HAP-1 (cell line): ENCODE data around the gene MYH13.

ENCODE experiments used
- DNase-seq, 2 experiments: peaks; one replicate each; pipeline ENCODE4 v3.0.0-alpha.2; 2016 to 2020; ENCODE audit warnings: low spot score in 2 of 2
- H3K27me3 ChIP-seq: fragments of 250-450 bp; sonication (Bioruptor Pico); 2 replicates; pipeline ENCODE4 v1.5.1; 2020; ENCODE audit warnings: low read depth, mild to moderate bottlenecking, moderate library complexity
- H3K36me3 ChIP-seq: fragments of 250-450 bp; sonication (Bioruptor Pico); replicated peaks from 2 replicates; pipeline ENCODE4 v1.5.1; 2020; ENCODE audit warnings: mild to moderate bottlenecking
- H3K4me1 ChIP-seq: fragments of 250-450 bp; sonication (Bioruptor Pico); 2 replicates; pipeline ENCODE4 v1.5.1; 2020; ENCODE audit warnings: mild to moderate bottlenecking
- H3K4me3 ChIP-seq: fragments of 250-450 bp; sonication (Bioruptor Pico); 2 replicates; pipeline ENCODE4 v1.5.1; 2020; ENCODE audit warnings: mild to moderate bottlenecking, moderate library complexity
- H3K9me3 ChIP-seq: fragments of 250-450 bp; sonication (Bioruptor Pico); 2 replicates; pipeline ENCODE4 v1.5.1; 2020; ENCODE audit warnings: mild to moderate bottlenecking, moderate library complexity
- in situ Hi-C: fragments of 300-500 bp; cut with MboI; formaldehyde crosslinking; loops from 3 replicates; pipeline ENCODE4 v1.14.3; 2020; ENCODE audit warnings: low sequenced_read_pairs, inconsistent platforms, mixed read lengths

Gene MYH13

DNA sequence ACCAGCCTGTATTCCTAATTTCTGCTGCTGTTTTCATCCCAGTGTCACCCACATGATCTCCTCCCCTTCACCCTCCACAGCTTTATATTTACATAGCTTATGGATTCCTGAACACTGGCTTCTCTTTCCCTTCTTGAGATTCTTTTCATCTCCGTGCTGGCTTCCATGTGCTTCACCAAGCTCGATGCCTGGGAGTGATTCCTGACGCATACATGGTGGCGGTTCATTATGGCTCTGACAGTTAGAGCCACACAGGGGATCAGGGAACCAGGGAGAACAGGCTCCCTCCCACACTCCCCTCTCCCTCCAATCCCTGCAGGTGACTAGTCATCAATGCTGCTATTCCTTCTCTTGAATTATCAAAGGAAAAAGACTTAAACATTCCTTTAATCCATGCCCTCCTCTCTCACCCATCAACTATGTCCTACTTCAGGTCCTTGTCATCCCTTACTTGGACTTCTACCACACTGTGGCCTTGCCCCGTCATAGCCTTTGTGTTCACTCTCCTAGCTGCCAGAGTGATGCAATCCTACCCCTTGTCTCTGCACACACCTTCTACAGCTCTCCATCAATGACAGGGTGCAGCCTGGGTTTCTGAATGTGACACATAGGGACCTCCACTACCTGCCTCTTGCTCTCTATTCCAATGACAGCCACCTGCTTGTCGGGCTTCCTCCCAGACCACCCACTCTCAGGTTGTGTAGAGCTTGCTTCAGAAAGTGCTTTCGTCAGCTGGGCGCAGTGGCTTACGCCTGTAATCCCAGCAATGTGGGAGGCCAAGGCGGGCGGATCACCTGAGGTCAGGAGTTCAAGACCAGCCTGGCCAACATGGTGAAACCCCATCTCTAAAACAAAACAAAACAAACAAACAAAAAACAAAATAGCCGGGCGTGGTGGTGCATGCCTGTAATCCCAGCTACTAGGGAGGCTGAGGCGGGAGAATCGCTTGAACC lies 43.6 kb downstream of the MYH13 start:
- no peaks in the 10 kb centered on the region for H3K9me3 ChIP-seq
- no peaks in the 10 kb centered on the region for H3K36me3 ChIP-seq
- no peaks in the 10 kb centered on the region for H3K27me3 ChIP-seq
- no peaks in the 10 kb centered on the region for H3K4me1 ChIP-seq
- no peak for DNase-seq
- in situ Hi-C loops: loop anchor here (10.0 kb wide), 1 partner anchor 286 kb away; no protein-coding TSS in a partner anchor
- H3K4me3 ChIP-seq: no peak overlapping the region

GRCh38 chr17:10328206-10328605 lies 44.6 kb downstream of the MYH13 start:
- DNase-seq: no peak
- Histone ChIP-seq H3K4me1 (no peaks in the 10 kb centered on the region), H3K27me3 (no peaks in the 10 kb centered on the region), H3K36me3 (no peaks in the 10 kb centered on the region), H3K4me3 (no peak overlapping the region), H3K9me3 (no peaks in the 10 kb centered on the region)
- in situ Hi-C loops: loop anchor here (10.0 kb wide), 1 partner anchor 287 kb away; no protein-coding TSS in a partner anchor

DNA sequence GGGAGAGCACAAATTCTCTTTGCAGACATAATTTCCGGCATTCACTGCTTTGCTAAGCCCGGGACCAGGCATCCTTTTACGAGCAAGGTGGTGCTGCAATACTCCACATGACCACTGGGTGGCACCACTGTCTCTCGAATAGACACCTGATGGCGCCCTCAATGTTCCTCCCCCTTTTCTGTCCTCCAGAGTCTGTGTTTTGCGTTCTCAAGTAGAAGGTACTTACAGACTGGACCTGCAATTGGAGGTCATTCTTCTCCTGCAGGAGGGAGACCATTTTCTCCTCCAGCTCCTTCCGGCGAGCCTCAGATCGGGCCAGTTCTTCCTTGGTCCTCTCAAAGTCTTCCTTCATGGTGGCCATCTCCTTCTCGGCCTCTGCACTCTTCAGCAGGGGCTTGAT lies 45.2 kb downstream of the MYH13 start:
- DNase-seq: peak; percentile 19 to 82
- Histone ChIP-seq H3K4me3 (no peak overlapping the region), H3K27me3 (no peaks in the 10 kb centered on the region), H3K4me1 (no peaks in the 10 kb centered on the region), H3K36me3 (no peaks in the 10 kb centered on the region), H3K9me3 (no peaks in the 10 kb centered on the region)
- in situ Hi-C loops: loop anchor here (10.0 kb wide), 1 partner anchor 287 kb away; no protein-coding TSS in a partner anchor

DNA sequence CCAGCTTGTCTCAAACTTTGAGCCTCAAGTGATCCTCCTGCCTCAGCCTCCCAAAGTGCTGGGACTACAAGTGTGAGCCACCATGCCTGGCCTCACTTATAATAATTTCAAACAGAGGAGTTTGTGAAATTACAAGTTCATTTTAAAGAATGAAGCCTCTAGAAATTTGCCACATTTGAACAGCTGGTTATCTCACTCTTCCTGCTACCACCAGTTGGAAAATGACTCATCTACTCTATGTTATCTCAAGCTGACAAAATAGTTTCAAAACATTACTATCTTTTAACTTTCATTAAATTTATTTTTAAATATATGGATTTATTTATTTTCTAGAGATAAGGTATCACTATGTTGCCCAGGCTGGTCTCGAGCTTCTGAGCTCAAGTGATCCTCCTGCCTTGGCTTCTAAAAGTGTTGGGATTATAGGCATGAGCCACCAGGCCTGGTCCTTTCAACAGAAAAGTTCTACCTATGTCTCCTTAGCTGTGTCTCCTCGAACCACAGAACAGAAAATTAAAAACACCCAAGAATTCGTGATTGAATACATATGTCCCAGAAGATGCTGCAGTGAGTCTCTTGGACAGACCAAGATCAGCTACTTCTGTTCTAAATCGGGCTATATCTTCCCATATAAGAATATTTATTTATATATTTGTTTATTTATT lies 47.6 kb downstream of the MYH13 start:
- no peaks in the 10 kb centered on the region for H3K36me3 ChIP-seq
- H3K27me3 ChIP-seq: no peaks in the 10 kb centered on the region
- H3K9me3 ChIP-seq: no peaks in the 10 kb centered on the region
- DNase-seq: no peak
- in situ Hi-C loops: loop anchor here (10.0 kb wide), 1 partner anchor 290 kb away; no protein-coding TSS in a partner anchor
- H3K4me3 ChIP-seq: no peak overlapping the region
- H3K4me1 ChIP-seq: no peaks in the 10 kb centered on the region

DNA sequence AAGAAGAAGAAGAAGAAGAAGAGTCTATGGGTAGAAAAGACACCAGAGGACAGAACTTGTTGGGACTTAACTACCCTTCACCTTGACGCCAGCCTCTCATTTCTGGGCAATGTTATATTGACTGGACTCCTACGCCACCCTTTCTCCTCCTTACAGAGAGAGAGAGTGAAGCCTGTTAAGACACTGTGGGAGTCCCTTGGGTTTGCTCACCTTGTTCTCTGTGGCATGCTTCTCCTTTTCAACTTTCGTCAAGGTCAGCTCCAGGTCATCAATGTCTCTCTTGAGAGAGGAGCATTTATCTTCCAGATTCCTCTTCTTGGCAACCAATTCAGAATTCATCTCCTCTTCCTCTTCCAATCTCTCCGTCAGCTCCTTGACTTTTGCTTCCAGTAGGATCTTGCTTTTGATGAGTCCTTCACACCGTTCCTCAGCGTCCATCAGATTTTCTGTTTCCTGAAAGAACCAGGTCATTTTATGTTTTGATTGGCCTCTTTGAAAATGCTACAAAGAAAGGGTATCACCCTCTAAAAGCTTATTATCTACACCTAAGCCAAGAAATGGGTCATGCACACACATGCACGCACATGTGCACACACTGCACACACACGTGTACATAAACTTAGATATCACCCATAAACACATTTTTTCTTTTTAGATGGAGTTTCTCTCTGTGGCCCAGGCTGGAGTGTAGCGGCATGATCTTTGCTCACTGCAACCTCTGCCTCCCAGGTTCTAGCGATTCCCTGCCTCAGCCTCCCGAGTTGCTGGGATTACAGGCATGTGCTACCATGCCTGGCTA lies 48.8 kb downstream of the MYH13 start:
- no peaks in the 10 kb centered on the region for H3K27me3 ChIP-seq
- in situ Hi-C loops: loop anchor here (10.0 kb wide), 1 partner anchor 291 kb away; no protein-coding TSS in a partner anchor
- H3K4me3 ChIP-seq: no peak overlapping the region
- no peaks in the 10 kb centered on the region for H3K36me3 ChIP-seq
- no peaks in the 10 kb centered on the region for H3K4me1 ChIP-seq
- H3K9me3 ChIP-seq: no peaks in the 10 kb centered on the region
- DNase-seq: no peak

- in situ Hi-C loops: no loop called here
- Histone ChIP-seq H3K9me3 (no peaks in the 10 kb centered on the region), H3K4me1 (no peaks in the 10 kb centered on the region), H3K27me3 (no peaks in the 10 kb centered on the region), H3K36me3 (no peaks in the 10 kb centered on the region), H3K4me3 (no peak overlapping the region)
- DNase-seq: no peak
These were observed 54.3 kb downstream of the MYH13 start for GRCh38 chr17:10318535-10318934.

DNA sequence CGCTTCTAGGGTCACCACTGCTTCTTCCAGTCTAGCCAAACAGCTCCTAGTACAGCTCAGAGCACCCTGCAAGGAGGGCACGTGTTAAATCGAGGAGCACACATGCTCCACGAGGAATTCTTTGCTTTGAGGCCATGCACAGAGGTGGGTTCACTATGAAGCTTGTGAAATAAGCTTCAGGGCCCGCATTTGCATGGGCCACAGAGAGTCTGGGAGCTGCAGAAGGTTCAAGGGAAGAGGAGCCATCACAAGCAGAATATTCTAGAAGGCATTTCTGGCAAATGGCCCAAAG lies 55.3 kb downstream of the MYH13 start:
- H3K4me1 ChIP-seq: no peaks in the 10 kb centered on the region
- no peak for DNase-seq
- H3K9me3 ChIP-seq: no peaks in the 10 kb centered on the region
- no peaks in the 10 kb centered on the region for H3K36me3 ChIP-seq
- H3K27me3 ChIP-seq: no peaks in the 10 kb centered on the region
- in situ Hi-C loops: no loop called here
- H3K4me3 ChIP-seq: no peak overlapping the region

DNA sequence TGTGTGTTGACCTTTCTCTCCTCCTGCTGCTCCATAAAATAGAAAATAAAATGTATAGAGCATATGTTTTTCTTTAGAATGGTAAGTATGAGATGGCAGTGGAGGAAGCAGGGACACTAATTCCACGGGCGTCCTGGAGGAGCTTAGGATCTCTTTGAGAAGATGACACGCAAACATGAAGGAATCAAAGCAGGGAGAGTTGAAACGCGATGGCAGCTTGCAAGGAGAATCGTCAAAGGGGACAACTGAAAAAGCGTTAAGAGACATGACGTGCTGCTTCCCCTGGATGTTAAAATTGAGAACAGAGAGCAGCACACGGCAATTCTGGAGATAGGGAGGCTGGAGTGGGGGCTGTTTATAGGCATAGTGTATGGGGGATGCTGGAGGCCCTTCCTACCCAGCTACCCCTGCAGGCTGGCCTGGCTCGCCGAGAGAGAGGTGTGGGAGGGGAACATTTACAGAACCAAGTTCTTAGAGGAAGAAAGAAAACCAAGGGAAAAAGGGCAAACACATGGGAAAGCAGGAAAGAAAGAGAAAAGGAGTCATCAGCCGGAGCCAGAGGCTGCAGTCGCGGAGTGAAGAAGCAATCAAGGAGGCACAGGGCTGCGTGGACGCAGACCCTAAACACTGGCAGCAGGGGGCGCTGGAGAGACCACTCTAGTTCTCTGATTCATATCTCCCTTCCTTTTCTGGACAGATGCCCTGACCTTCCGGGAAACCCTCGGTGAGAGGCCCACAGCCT lies 55.8 kb downstream of the MYH13 start:
- DNase-seq: peak in 1 of 2 experiments; percentile 34
- in situ Hi-C loops: no loop called here
- Histone ChIP-seq H3K4me3 (no peak overlapping the region), H3K36me3 (no peaks in the 10 kb centered on the region), H3K9me3 (no peaks in the 10 kb centered on the region), H3K4me1 (no peaks in the 10 kb centered on the region), H3K27me3 (no peaks in the 10 kb centered on the region)

DNA sequence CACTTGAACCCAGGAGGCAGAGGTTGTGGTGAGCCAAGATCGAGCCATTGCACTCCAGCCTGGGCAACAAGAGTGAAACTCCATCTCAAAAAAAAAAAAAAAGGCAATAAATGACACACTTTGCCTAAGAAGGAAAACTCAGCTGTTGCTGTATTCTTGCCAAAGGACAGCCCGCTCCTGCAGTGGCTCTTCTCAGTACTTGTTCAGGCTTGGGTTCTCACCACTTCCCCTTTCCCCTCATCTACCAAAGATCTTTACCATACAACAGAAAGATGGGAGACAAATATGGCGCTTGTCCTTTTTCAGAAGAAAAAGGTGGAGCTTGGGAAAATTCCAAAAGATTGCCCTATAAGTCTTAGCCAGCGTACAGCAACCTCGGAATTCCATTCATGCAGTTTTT lies 58.5 kb downstream of the MYH13 start:
- Histone ChIP-seq H3K9me3 (no peaks in the 10 kb centered on the region), H3K4me3 (no peak overlapping the region), H3K36me3 (no peaks in the 10 kb centered on the region), H3K27me3 (no peaks in the 10 kb centered on the region), H3K4me1 (no peaks in the 10 kb centered on the region)
- in situ Hi-C loops: no loop called here
- DNase-seq: no peak

- in situ Hi-C loops: no loop called here
- H3K4me1 ChIP-seq: no peaks in the 10 kb centered on the region
- H3K36me3 ChIP-seq: no peaks in the 10 kb centered on the region
- H3K9me3 ChIP-seq: no peaks in the 10 kb centered on the region
- DNase-seq: no peak
- no peaks in the 10 kb centered on the region for H3K27me3 ChIP-seq
- no peak overlapping the region for H3K4me3 ChIP-seq
These were observed 59.7 kb downstream of the MYH13 start for GRCh38 chr17:10313037-10313672.

DNA sequence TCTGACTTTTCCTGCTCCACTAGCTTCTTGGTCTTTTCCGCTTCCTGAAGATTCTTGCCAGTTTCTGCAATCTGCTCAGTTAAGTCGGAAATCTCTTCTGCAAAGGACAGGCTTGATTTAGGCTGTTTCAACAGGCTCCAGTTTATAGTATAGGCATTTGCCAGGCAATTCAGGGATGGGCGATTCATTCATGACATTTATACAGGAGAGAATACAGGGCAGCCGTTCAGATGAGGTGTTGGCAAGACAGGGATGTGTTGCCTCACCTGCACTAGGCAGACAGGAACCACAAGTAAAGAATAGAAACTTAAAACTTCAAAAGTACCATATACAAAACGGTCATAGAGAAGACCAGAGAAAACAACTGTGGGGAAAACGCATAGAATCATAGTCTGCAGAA lies 61.7 kb downstream of the MYH13 start:
- in situ Hi-C loops: no loop called here
- Histone ChIP-seq H3K36me3 (no peaks in the 10 kb centered on the region), H3K4me3 (no peak overlapping the region), H3K4me1 (no peaks in the 10 kb centered on the region), H3K27me3 (no peaks in the 10 kb centered on the region), H3K9me3 (no peaks in the 10 kb centered on the region)
- DNase-seq: no peak

DNA sequence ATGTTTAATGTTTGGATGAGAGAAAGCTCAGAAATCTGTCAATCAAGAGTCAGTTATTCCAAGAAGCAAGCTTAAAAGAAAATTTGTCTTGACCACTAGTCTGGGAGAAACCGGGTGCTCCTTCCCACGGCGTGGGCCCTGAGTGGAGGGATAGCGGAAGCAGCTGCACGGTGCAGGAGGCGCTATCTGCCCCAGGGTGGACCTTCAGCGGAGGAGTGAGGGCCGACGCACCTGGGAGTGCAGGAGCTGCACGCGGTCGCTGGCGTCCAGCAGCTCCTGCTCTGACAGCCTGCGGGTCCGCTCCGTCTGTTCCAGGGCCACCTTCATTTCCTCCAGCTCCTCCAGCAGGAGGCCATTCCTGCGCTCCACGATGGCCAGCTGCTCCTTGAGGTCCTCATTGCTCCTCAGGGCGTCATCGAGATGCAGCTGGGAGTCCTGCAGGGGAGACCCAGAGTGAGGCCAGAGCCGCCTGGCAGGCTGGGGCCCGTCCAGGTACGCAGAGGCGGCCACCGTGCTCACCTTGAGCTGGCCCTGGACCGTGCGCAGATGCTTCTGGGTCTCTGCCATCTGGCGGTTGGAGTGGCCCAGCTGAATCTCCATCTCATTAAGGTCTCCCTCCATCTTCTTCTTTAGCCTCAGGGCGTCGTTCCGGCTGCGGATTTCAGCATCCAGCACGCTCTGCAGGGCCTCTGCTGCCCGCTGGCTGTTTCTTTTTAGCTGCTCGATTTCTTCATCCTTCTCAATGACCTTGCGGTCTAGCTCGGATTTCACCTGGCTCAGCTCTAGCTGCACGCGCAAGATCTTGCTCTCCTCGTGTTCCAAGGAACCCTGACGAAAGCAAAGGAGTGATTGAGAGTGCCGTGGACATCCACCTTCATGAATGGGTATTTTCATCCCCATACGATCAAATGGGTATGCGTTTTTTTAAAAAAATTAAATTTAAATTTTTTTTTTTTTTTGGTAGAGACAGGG lies 63.5 kb downstream of the MYH13 start:
- no peaks in the 10 kb centered on the region for H3K27me3 ChIP-seq
- in situ Hi-C loops: no loop called here
- no peak for DNase-seq

More for the DNA sequence above, 63.5 kb downstream of the MYH13 start:
- Histone ChIP-seq H3K4me1 (no peaks in the 10 kb centered on the region), H3K4me3 (no peak overlapping the region), H3K9me3 (no peaks in the 10 kb centered on the region), H3K36me3 (no peaks in the 10 kb centered on the region)
